Ovary (tissue), 9 donors: Measurements from ENCODE around the gene RTN4IP1. TPM values are rescaled to one million over a fixed set of nuclear protein-coding genes. Genes with fewer than 3 reads are reported as not detected.

Source experiments
- DNase-seq, 5 donors: peaks; one replicate each; pipeline ENCODE4 v3.0.0-alpha.2; 2019 to 2020
- H3K27ac ChIP-seq, 2 donors: fragments of 200-600 bp; one replicate each; pipeline versions ENCODE4 v1.5.1 to v1.8.0; 2019 to 2022
- H3K27me3 ChIP-seq: fragments of 200-600 bp; one replicate; pipeline ENCODE4 v1.8.0; 2022
- H3K36me3 ChIP-seq: fragments of 200-600 bp; sonication (generic); one replicate; pipeline ENCODE4 v1.5.1; 2019
- H3K4me1 ChIP-seq: one replicate; pipeline ENCODE4 v1.8.1; 2013; ENCODE audit warnings: mild to moderate bottlenecking, moderate library complexity; ENCODE audit not compliant: insufficient read depth
- H3K4me3 ChIP-seq: fragments of 200-600 bp; sonication (generic); one replicate; pipeline ENCODE4 v1.5.1; 2017
- H3K9me3 ChIP-seq, 2 donors: fragments of 200-600 bp in 1 of 2; sonication (generic) in 1 of 2; one replicate each; pipeline versions ENCODE4 v1.5.1 to v1.8.1; 2013 to 2019; ENCODE audit warnings: mild to moderate bottlenecking in 1 of 2, moderate library complexity in 1 of 2
- CTCF ChIP-seq, 3 donors: fragments of 450-650 bp in 2 of 3; fragments of 200-600 bp in 1 of 3; IDR thresholded peaks; one replicate each; pipeline versions ENCODE4 v1.5.1 to v1.8.0; 2016 to 2022; ENCODE audit warnings: antibody characterized with exemption in 3 of 3, mild to moderate bottlenecking in 1 of 3
- EP300 ChIP-seq: sonication (generic); formaldehyde crosslinking; IDR thresholded peaks from one replicate; pipeline ENCODE4 v1.6.1; 2017; ENCODE audit warnings: antibody characterized with exemption
- POLR2A ChIP-seq: fragments of 450-650 bp; IDR thresholded peaks from one replicate; pipeline ENCODE4 v1.6.1; 2017; ENCODE audit warnings: antibody characterized with exemption, mild to moderate bottlenecking, moderate library complexity
- WGBS, 3 donors: extraction: QIAGEN DNeasy Blood & Tissue Kit in 1 of 3; methylation state at CpG; one replicate each; pipeline versions ENCODE4 v1.1.5 to v1.1.7; 2013 to 2017; 5-methylcytosine and 5-hydroxymethylcytosine counted together
- intact Hi-C, 4 donors: fragments of 100-400 bp; cut with DNase I; formaldehyde crosslinking; loops; one replicate each; pipeline versions ENCODE4 v1.11.0 to v1.15.1; 2022 to 2023
- polyA plus RNA-seq, 2 donors: library from polyadenylated mRNA; stranded (reverse); fragments of 200-250 nt in 1 of 2; fragments of 350-450 nt in 1 of 2; fragmentation: Illumina TruSeq in 1 of 2; extraction: RNeasy Lipid Tissue Mini Kit (QIAGEN cat#74804) in 1 of 2; gene quantifications; one replicate each; pipeline ENCODE4 v1.2.3, GENCODE V29; 2013 to 2014
- total RNA-seq, 7 donors: library from RNA; depleted of rRNA in 2 of 7; stranded (reverse); fragments of >200 nt in 2 of 7; fragmentation: NEBNext Ultra II Directional in 3 of 7; extraction: Animal tissue kit (Norgen Biotek cat#: 25700) in 3 of 7; gene quantifications; one replicate each; pipeline versions ENCODE4 v1.1.0 to v1.2.4, GENCODE V29; 2016 to 2023
- donor health status: DM: no; HTN: no; CAD: no; lungs with moderate emphysema.
- donor health status: DM: no; HTN: no; CAD: no.
- donor health status: Bipolar disorder and iron deficiency.
- donor health status: DM: yes; HTN: yes; CAD: no.
- donor health status: DM: no; HTN: no; CAD: no.
- donor health status: DM: yes; HTN: yes; CAD: no.

The RTN4IP1 gene
- total and polyA plus RNA-seq, 9 donors = 2.0 to 5.2 (median 3.0) TPM

GRCh38 chr6:106535012-106535411, 94.3 kb downstream of the RTN4IP1 start:
- H3K36me3 ChIP-seq = no peaks in the 10 kb centered on the region
- intact Hi-C loops = no loop called here
- H3K9me3 ChIP-seq = no peaks in the 10 kb centered on the region
- TF ChIP-seq POLR2A (no peak), EP300 (no peak), CTCF (IDR thresholded peaks at IDR 0.05) (no peak)
- WGBS, 3 donors = 90 to 92% (median 91%) methylated on average over 2 of the region's 2 CpGs
- H3K27me3 ChIP-seq = no peaks in the 10 kb centered on the region
- H3K27ac ChIP-seq = no peak overlapping the region
- no peak overlapping the region for H3K4me3 ChIP-seq
- no peaks in the 10 kb centered on the region for H3K4me1 ChIP-seq
- DNase-seq = no peak

- H3K4me3 ChIP-seq = no peak overlapping the region
- intact Hi-C loops = no loop called here
- WGBS, 3 donors = 41 to 60% (median 43%) methylated on average over 2 of the region's 2 CpGs
Observed at GRCh38 chr6:106534564-106534982, 94.7 kb downstream of the RTN4IP1 start.

GRCh38 chr6:106534004-106534403, 95.3 kb downstream of the RTN4IP1 start:
- no peak for TF ChIP-seq POLR2A
- TF ChIP-seq CTCF (IDR thresholded peaks at IDR 0.05) = no peak
- TF ChIP-seq EP300 = no peak
- H3K27me3 ChIP-seq = no peaks in the 10 kb centered on the region
- intact Hi-C loops = no loop called here
- H3K36me3 ChIP-seq = no peaks in the 10 kb centered on the region
- no peaks in the 10 kb centered on the region for H3K4me1 ChIP-seq
- WGBS, 3 donors = 43 to 71% (median 68%) methylated on average over 1 of the region's 1 CpG
- DNase-seq = no peak
- H3K27ac ChIP-seq = no peak overlapping the region
- H3K4me3 ChIP-seq = no peak overlapping the region
- no peaks in the 10 kb centered on the region for H3K9me3 ChIP-seq

More at GRCh38 chr6:106534564-106534982, 94.7 kb downstream of the RTN4IP1 start:
- DNase-seq = no peak
- Histone ChIP-seq H3K27me3 (no peaks in the 10 kb centered on the region), H3K36me3 (no peaks in the 10 kb centered on the region), H3K9me3 (no peaks in the 10 kb centered on the region), H3K27ac (no peak overlapping the region), H3K4me1 (no peaks in the 10 kb centered on the region)
- TF ChIP-seq EP300 (no peak), POLR2A (no peak), CTCF (IDR thresholded peaks at IDR 0.05) (no peak)

- H3K4me1 ChIP-seq = no peaks in the 10 kb centered on the region
- H3K36me3 ChIP-seq = no peaks in the 10 kb centered on the region
- H3K27ac ChIP-seq = no peak overlapping the region
- DNase-seq = no peak
- no peak overlapping the region for H3K4me3 ChIP-seq
- TF ChIP-seq CTCF (IDR thresholded peaks at IDR 0.05) = no peak
- TF ChIP-seq POLR2A = no peak
- no peak for TF ChIP-seq EP300
- intact Hi-C loops = no loop called here
- no peaks in the 10 kb centered on the region for H3K9me3 ChIP-seq
- H3K27me3 ChIP-seq = no peaks in the 10 kb centered on the region
- WGBS, 3 donors = 59 to 75% (median 69%) methylated on average over 5 of the region's 5 CpGs
Observed at GRCh38 chr6:106533054-106533453, 96.2 kb downstream of the RTN4IP1 start.

- no peak overlapping the region for H3K4me3 ChIP-seq
- H3K36me3 ChIP-seq = no peaks in the 10 kb centered on the region
- H3K27me3 ChIP-seq = no peaks in the 10 kb centered on the region
- H3K4me1 ChIP-seq = no peaks in the 10 kb centered on the region
- no peak for TF ChIP-seq POLR2A
- TF ChIP-seq EP300 = no peak
- no peak for TF ChIP-seq CTCF (IDR thresholded peaks at IDR 0.05)
- intact Hi-C loops = no loop called here
- H3K27ac ChIP-seq = no peak overlapping the region
- H3K9me3 ChIP-seq = no peaks in the 10 kb centered on the region
- no peak for DNase-seq
- 87 to 100% (median 92%) methylated on average over 1 of the region's 1 CpG for WGBS, 3 donors
Observed at GRCh38 chr6:106530502-106530901, 98.8 kb downstream of the RTN4IP1 start.
